Right forelimb (tissue), 1 donor: ENCODE measurements around the gene CYP39A1.
"Not testable (repeated sequence)": the region's sequence is repeated elsewhere in the genome, so short reads cannot be mapped to it uniquely, and the experiment has no call there.

Source experiments
- DNase-seq: peaks from one replicate; pipeline ENCODE4 v3.0.0-alpha.2; 2018

The CYP39A1 gene

DNA sequence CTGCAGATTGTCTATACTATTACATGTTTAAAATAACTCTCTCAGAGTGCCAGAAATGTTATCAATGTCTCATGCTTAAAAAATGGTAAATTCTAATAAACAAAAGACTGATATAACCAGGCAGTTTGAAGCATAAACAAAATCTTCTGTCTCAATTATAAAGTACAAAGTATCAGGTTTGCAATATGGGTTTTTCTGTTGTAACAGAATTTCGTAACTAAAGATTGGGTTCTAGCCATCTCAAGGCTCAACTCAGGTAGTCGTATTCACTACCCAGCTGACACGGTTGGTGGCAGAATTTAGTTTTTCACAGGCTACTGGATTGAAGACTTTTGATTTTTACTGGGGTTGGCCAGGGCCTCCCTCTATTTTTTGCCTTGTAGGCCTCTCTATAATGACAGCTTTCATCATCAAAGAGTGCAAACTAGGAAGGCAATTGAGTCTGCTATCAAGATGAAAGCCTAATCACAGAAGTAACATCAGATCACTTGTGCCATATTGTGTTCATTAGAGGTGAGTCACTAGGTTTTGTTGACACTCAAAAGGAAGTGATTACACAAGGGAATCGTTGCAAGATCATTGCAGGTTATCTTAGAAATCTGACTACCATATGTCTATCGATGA, 3.6 kb downstream of the CYP39A1 start:
- DNase-seq = no peak

DNA sequence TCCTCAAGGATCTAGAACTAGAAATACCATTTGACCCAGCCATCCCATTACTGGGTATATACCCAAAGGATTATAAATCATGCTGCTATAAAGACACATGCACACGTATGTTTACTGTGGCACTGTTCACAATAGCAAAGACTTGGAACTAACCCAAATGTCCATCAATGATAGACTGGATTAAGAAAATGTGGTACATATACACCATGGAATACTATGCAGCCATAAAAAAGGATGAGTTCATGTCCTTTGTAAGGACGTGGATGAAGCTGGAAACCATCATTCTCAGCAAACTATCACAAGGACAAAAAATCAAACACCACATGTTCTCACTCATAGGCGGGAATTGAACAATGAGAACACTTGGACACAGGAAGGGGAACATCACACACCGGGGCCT, 4.5 kb downstream of the CYP39A1 start:
- DNase-seq = not testable (repeated sequence)

DNA sequence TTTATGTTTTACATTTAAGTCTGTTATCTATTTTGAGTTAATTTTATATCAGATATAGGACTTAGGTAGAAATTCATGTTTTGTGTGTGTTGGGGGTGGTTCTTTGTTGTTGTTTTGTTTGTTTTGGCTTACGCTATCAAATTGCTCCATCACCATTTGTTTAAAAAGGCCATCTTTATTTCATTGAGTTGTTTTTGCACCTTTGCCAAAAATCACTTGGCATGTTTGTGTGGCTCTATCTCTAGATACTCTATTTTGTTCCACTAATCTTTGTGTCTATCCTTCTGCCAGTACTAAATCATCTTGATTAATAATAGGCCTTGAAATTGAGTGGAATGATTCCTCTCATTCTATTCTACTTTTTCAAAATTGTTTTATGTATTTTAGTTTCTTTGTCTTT, 7.4 kb downstream of the CYP39A1 start:
- no peak for DNase-seq

DNA sequence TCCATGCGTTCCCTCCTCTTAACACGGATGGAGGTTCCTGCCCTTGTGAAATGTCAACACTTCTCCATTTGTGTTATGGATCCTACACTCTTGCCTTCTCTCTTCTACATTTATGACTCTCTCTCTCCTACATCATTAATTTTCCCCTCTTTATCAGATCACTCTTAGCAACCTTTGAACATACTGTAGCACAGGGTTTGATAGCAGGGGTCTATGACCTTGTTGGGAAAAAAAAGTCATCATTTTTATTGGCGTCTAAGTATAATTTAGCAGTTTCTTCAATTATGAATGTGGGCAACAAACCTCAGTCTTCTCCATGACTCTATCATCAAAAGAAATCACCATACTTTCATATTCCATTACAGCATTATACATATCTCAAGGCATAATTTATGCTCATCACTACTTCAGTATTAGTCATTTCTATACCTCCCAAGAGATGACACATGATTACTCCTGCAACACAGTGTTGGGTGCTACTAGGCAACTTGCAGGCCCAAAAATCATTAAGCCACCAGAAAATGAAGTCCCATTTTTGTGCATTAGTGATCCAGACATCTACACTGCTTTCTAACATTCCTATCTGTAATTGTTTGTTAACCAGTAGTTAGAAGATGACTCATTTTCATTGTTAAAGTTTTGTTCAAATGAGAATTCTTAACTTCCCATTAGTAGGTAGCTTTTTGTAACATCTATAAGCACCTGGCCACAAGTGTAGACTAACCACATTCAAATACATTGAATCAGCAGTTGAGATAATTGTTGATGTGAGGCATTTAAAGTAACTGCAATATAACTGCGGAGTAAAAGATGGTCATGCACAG, 9.5 kb downstream of the CYP39A1 start:
- DNase-seq = no peak

DNA sequence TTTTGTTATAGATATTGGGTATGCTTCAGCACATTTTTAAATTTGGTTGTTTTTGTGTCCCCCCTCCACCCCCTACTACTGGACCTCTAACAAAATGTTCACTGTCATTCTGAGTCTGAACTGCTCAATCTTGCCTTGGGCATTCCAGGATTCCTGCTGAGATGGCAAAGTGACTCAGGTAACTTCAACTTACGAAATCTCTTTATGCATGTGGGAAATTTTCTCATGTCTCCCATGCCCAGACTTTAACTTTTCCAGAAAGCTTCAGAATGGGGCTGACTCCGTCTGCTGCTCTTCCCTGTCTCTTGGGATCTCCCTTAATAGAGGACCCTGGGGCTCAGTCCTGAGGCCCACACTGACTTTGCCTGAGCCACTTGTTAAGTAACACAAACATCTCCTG, 14.0 kb downstream of the CYP39A1 start:
- DNase-seq = no peak

DNA sequence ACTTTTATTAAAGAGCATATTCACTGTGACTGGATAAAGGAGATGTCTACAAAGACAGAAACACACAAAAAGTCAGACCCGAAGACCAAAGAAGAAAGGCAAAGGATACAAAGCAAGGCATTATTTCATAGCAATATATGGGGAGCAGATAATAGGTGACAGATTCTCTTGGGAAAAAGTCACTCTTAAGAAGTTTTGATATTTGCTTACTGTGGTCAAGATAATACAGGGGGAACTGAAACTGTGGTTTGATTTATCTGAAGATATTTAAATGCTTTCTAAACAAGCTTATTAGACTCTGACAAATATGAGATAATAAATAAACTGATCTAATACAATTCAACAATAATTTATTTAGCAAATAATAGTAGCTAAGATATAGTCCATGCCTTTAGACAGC, 14.7 kb downstream of the CYP39A1 start:
- DNase-seq = no peak

DNA sequence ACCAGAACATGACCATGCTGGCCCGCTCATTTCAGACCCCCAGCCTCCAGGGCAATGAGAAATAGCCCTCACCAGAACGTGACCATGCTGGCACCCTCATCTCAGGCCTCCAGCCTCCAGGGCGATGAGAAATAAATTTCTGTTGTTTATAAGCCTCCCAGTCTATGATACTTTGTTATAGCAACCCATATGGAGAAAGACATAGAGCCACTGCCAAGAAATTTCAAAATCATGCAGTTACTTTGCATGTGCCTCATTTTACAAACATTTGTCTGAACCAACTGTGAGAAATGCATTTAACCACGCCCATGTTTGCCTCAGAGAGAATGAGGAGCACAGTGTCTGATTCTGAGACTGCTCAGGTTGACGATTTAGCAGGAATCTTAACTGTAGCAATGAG, 15.5 kb downstream of the CYP39A1 start:
- DNase-seq = no peak

DNA sequence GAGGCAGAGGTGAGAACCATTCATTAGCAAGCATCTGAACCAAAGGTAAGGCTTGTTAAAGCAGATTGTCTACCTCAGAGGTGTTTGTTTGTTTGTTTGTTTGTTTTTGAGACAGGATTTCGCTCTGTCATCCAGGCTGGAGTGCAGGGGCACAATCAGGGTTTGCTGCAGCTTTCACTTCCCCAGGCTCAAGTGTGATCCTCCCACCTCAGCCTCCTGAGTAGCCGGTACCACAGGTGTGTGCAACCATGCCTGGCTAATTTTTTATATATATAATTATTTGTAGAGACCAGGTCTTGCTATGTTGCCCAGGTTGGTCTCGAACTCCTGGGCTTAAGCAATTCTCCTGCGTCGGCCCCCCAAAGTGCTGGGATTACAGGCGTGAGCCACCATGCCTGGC, 17.2 kb downstream of the CYP39A1 start:
- no peak for DNase-seq

DNA sequence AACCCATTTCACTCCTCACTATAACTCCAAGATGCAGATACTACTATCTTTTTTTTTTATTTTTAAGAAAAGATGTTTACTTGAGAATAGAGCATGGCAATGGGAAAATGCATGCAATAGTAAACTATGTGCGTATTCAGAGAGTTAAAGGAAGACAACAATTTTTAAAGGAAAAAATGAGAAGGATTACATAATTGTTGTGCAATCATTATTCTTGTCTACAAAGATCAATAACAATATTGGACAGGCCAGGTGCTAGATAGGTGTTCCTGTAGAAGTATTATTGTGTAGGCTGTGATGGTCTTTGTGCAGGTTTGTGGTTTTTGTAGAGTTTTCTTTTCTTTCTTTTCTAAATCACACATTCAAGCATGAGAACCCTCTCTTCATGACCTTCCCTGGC, 20.6 kb downstream of the CYP39A1 start:
- no peak for DNase-seq

DNA sequence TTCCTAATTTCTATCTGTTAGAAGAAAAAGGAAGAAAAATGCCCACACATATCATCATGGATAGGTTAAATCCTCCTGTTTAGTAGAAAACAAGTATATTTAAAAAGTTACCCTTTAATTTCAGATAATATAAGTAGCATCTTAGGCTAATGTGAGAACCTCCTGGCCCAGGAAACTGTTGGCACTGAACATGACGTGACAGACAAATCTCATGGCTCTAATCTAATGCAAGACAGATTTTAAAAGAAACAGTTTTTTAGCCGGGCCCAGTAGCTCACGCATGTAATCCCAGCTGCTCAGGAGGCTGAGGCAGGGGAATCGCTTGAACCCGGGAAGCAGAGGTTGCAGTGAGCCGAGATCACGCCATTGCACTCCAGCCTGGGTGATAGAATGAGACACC, 22.9 kb downstream of the CYP39A1 start:
- DNase-seq = no peak

DNA sequence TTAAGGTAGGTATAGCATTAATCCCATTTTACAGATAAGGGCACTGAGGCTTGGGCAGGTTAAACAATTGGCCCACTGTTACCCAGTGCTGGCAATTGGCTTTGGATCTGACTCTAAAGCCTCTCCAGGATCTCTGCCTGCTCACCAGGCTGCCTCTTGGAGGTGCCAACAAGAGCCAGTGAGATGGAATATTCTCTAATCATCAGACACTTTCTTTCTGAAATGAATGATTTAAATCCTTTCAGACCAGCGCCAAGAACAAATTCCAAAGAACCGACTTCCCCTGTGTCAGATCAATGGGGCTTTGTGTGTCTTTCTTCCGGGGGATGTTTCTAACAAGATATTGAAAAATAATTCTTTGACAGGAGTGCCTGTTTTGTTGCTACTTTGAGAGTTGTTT, 23.6 kb downstream of the CYP39A1 start:
- DNase-seq = no peak

DNA sequence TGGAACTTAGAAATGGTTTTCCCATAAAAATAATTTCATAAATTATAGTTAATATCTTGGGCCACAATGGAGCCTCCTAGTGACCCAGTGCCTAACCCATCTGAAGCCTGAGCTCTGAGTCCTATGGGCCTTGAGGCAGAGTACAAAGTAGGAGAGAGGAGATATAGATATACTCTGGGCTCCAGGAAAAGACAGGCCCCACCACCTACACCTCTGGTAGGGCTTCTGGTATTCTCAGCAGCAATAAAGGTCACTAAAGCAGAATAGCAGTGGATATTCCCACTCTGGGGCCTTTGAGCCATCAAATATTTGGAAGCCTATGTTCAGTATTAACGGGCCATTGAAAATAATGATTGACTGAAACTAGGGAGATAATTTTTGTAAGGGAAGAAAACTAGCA, 24.1 kb downstream of the CYP39A1 start:
- DNase-seq = no peak

DNA sequence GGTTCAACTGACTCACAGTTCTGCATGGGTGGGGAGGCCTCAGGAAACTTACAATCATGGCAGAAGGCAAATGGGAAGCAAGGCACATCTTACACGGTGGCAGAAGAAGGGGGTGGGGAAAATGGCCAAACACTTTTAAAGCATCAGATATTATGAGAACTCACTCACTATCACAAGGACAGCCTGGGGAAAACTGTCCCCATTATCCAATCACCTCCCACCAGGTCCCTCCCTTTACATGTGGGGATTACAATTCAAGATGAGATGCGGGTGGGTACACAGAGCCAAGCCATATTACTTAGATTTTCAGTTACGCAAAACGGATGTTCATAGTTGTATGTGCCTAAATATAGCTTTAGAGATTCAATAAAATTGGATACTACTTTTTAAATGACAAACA, 25.6 kb downstream of the CYP39A1 start:
- no peak for DNase-seq

DNA sequence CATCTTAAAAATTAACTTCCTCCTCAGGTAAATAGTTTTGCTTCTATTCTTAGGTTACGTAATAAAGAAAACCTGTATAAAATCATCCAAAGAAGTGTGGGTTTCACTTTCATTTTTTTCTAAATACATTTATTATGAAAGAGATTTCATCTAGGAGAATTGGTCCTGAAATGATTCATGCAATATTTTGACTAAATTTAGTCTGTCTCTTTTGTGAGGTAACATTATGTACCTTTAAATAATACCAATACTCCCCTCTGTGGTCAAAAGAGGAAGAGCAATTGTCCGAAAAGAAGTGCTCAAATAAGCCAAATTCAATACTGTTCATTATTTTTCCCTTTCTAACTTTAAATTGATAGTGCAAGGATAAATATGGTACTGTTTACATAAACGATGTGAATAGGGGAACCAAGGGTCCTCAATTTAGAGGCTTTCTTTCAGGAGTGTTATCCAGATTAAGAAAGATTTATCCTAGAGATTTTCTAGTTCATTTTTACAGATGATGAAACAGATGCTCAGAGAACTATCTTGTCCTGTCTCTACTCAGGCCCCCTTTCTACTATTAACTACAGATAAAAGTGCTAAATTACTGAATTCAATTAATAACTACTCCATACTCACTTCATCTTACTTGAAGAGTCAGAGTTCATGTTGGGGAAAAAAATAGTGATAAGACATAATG, 26.2 kb downstream of the CYP39A1 start:
- no peak for DNase-seq

DNA sequence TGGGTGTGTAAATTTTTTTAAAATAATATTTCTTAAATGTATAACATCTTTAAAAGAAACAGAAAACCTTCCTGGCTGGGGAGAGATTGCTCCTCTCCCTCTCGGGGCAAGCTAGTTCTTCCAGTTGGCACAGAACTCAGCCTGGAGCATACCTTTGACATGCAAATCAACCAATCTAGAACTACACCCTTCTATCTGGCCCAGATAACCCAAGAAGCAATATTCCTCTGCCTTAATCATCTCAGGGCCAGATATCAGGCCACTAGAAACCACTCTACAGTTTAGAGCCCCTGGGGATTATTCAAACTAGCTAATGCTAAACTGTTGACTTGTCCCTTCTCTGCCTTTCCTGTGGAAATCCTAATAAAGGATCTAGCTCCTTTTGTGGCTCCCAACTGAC, 33.9 kb downstream of the CYP39A1 start:
- DNase-seq = no peak

DNA sequence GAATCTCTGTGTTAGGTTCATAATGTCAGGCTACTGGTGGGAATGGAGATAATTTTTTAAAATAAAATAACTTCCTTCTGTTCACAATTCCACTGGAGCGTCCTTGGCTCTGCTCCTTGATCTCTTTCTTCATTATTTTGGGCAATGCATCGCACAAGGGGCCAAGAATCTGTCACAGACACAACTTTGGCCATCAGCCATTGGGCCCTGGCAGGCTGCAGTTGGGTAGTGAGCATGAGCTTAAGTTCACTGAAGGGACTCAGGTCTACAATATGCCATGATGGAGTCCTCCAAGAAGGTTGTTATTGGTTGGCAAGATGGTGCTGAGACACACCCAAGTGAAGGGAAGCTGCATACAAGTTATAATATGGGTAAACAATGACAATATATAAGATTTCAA, 40.0 kb downstream of the CYP39A1 start:
- DNase-seq = no peak

DNA sequence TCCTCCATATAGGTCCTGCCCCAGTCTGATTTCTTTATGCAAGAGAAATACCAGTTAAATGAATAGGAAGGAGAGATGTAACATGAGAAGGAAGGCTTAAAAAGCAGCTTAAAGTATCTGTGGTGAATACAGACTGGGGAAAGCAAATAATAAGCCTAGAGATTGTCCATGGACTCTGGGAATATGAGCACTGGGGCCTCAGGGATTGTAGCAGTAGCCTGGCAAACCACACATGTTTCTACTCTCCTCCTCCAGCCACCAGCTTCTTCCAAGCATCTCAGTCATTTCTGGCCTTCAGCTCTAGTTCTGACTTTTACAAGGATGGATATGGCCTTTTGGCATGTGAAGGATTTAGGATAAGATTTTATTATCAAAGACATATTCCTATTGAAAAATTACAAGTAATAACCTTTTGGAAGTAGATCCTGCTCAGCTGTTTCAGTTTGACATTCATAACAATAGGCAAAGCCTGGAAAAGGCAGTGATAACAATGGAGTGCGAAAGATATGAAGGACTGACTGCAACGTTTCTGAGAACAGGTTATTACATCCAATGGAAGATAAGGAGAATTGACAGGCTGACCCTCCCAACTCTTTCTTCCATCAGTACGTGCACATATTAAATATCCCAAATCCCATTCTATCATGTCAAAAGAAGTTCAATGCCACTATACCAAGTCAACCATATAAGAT, 41.6 kb downstream of the CYP39A1 start:
- DNase-seq = no peak

DNA sequence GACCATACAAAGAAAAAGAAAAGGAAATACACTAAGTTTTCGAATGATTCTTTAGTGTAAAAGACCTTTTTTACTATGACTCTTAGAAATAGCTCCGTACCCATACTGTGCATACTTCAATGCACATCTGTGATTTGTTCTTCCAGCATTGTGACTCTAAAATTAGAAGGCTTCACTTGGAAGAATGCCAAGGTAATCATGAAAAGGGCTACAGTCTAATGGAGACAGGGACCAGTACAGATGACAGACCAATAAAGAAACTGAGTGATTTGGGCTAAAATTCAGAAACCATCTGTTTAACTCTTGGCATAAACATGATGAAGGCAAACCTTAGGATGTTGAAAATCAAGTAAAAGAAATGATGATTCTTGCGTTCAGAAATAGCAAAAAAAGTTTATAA, 46.3 kb downstream of the CYP39A1 start:
- no peak for DNase-seq

DNA sequence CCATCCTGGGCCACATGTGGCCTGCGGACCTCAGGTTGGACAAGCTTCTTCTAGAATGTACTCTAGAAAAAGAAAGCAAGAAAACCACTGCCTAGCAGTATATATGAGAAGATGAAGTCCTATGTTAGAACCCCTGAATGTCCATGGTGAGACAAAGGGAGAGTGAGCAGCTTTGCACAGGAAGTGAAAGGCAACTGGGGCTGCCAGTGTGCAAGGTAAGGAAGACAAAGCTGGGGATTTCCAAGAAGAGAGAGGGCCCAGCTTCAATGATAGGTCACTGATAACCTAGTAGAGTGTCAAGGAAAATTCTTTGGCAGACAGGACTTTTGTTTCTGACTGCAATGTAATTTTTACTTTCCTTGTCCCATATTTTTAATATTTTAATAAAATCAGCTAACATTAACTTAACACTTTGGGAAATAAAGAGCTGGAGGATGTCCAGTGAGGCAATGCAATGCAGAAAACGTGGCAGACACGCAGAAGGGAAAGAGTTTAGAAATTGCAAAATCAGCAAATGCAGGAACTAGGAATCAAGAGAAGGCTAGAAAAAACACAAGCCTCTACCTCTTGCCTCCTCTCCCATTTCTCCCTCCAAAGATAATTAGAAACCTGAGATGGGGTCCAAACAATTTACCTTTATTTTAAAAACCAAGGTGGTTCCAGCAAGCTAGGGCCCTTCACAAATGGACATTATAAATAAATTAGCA, 47.4 kb downstream of the CYP39A1 start:
- DNase-seq = no peak

DNA sequence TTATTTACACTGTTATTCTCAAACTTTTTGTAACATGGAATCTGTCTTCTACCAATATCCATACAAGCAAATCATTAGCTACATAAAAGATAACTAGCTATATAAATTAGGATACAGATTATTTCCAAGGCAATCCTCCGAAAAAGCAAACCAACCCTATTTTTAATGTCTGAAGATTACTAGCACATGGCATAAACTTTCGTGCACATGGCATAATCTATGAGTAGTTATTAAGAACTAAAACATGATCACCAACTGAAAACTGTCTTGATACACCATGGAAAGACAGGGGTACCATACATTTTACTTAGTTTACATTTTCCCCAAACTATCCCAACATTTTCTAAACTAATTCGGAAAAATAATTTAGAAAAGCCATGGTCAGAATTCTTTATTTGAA, 54.4 kb downstream of the CYP39A1 start:
- no peak for DNase-seq

DNA sequence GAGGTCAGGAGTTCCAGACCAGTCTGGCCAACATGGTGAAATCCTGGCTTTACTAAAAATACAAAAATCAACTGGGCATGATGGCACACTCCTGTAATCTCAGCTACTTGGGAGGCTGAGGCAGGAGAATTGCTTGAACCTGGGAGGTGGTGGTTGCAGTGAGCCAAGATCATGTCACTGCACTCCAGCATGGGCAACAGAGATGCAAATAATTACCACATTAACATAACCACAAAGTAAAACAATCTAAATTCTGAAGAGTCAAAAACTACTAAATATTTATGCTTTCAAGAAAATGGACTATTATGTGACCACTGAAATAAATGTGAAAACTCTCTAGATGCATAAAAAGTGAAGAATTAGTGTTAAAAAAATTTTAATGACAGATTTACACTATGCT, 59.9 kb downstream of the CYP39A1 start:
- DNase-seq = no peak

DNA sequence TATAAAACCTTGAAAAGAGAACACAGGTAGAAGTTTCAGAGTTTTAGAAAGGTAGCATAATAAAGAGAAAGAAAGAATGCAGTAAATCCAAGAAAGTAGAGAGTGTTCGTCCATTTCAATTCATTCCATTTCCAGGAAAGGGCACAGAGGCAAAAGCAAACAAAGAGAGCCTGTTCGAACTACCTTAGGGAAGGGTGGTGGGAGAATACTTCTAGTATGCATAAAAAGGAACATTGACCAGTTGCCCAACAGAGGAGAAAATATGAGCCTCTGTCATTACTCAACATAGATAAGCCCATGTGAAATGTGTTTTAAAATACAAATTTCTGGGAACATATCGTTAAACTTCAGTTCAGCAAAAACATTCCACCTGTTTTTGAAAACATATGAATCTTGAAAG, 60.6 kb downstream of the CYP39A1 start:
- no peak for DNase-seq

DNA sequence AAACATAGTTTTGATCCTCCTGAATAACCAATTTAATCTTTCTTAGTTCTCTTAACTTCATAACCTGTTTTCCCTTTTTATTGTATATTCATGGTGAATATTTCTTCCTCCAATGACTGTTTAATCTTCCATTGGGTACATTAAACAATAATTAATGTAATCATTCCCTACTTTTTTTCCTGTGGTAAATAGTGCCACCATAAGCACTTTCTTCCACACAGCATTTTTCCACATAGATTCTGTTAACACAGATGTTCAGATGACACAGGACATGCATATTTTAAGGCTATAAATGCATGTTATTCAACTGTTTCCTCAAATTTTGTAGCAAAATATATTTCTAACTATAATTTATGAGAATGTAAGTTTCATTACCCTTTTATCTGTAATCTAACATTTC, 61.9 kb downstream of the CYP39A1 start:
- no peak for DNase-seq
